H1 (cell line): ENCODE data around the gene TPO. TPM values are rescaled to one million over a fixed set of nuclear protein-coding genes. Genes with fewer than 3 reads are reported as not detected.

ENCODE experiments used
- CTCF ChIA-PET: fragments of 300-600 bp; sonication (Branson Sonifier 250); formaldehyde crosslinking; loops from one replicate; lab custom pipeline; 2021; ENCODE audit not compliant: partially characterized antibody; lab: Charles Lee
- POLR2A ChIA-PET: fragments of 300-600 bp; sonication (Branson Sonifier 250); formaldehyde crosslinking; loops from one replicate; lab custom pipeline; 2021; ENCODE audit warnings: inconsistent platforms; ENCODE audit not compliant: partially characterized antibody; lab: Charles Lee
- DNase-seq, 2 experiments: peaks; one replicate each; pipeline versions ENCODE4 v3.0.0 to v3.0.0-alpha.2; 2010 to 2022; ENCODE audit warnings: low spot score in 2 of 2, low read depth in 1 of 2, mixed read lengths in 1 of 2
- FAIRE-seq: peaks from 2 replicates; lab custom pipeline; 2011; peaks lifted over from hg19 to GRCh38; lab: Jason Lieb, UNC
- H2AFZ ChIP-seq: 2 replicates; pipeline ENCODE4 v1.8.1; 2012; ENCODE audit warnings: low read length, inconsistent platforms
- H2AK5ac ChIP-seq: 2 replicates; pipeline ENCODE4 v1.6.1; 2013; ENCODE audit warnings: low read depth, low read length
- H2BK120ac ChIP-seq: replicated peaks from 2 replicates; pipeline ENCODE3; 2013; ENCODE audit warnings: low read depth, low read length, inconsistent platforms
- H2BK12ac ChIP-seq: 2 replicates; pipeline ENCODE4 v1.6.1; 2013; ENCODE audit warnings: low read depth, low read length
- H2BK15ac ChIP-seq: 2 replicates; pipeline ENCODE4 v1.6.1; 2013; ENCODE audit warnings: low read length
- H2BK20ac ChIP-seq: 2 replicates; pipeline ENCODE4 v1.6.1; 2013; ENCODE audit warnings: low read length
- H2BK5ac ChIP-seq: 2 replicates; pipeline ENCODE4 v1.6.1; 2013; ENCODE audit warnings: low read depth, low read length
- H3K14ac ChIP-seq: 2 replicates; pipeline ENCODE4 v1.6.1; 2013; ENCODE audit warnings: inconsistent platforms; ENCODE audit not compliant: insufficient read length
- H3K18ac ChIP-seq: 2 replicates; pipeline ENCODE4 v1.6.1; 2013; ENCODE audit warnings: low read length; ENCODE audit errors: extremely low read depth
- H3K23ac ChIP-seq: 2 replicates; pipeline ENCODE4 v1.6.1; 2013; ENCODE audit warnings: inconsistent platforms; ENCODE audit not compliant: insufficient read length
- H3K23me2 ChIP-seq: 2 replicates; pipeline ENCODE4 v1.6.1; 2013; ENCODE audit warnings: low read depth, low read length
- H3K27ac ChIP-seq: 2 replicates; pipeline ENCODE4 v1.6.1; 2011; ENCODE audit warnings: low read depth, low read length, inconsistent platforms
- H3K27me3 ChIP-seq, 4 experiments: replicated peaks in 1 of 4; 1 replicate in 1 of 4; 2 replicates in 3 of 4; pipeline versions ENCODE4 v1.6.1 to v1.8.1; 2011 to 2013; ENCODE audit warnings: low read length in 3 of 4, mild to moderate bottlenecking in 3 of 4, inconsistent platforms in 2 of 4, mixed read lengths in 2 of 4, moderate library complexity in 1 of 4; ENCODE audit not compliant: control insufficient read depth in 3 of 4, insufficient read depth in 3 of 4; ENCODE audit errors: extremely low read depth in 1 of 4
- H3K36me3 ChIP-seq, 4 experiments: 2 replicates each; pipeline versions ENCODE4 v1.6.1 to v1.8.1; 2011 to 2013; ENCODE audit warnings: mild to moderate bottlenecking in 4 of 4, low read length in 3 of 4, moderate library complexity in 2 of 4, control low read depth in 1 of 4, inconsistent platforms in 1 of 4; ENCODE audit not compliant: insufficient read depth in 4 of 4, control insufficient read depth in 2 of 4
- H3K4ac ChIP-seq: replicated peaks from 2 replicates; pipeline ENCODE3; 2013; ENCODE audit warnings: low read length, low read depth, mixed read lengths, inconsistent platforms; ENCODE audit not compliant: insufficient read length
- H3K4me1 ChIP-seq, 4 experiments: replicated peaks in 1 of 4; 1 replicate in 1 of 4; 2 replicates in 3 of 4; pipeline versions ENCODE4 v1.6.1 to v1.8.1; 2011 to 2013; ENCODE audit warnings: low read length in 3 of 4, inconsistent platforms in 2 of 4, mixed read lengths in 1 of 4; ENCODE audit not compliant: insufficient read depth in 4 of 4, control insufficient read depth in 3 of 4
- H3K4me2 ChIP-seq, 2 experiments: 2 replicates each; pipeline versions ENCODE4 v1.6.1 to v1.8.1; 2011 to 2013; ENCODE audit warnings: low read depth in 2 of 2, low read length in 2 of 2, control low read depth in 1 of 2, inconsistent platforms in 1 of 2, mild to moderate bottlenecking in 1 of 2; ENCODE audit not compliant: insufficient read depth in 1 of 2
- H3K4me3 ChIP-seq, 4 experiments: fragments of 200-600, 300-600 bp in 1 of 4; sonication (generic), shearing (Covaris generic), sonication (Bioruptor Twin) in 1 of 4; 2 replicates each; pipeline versions ENCODE4 v1.5.1 to v1.8.1; 2011 to 2016; ENCODE audit warnings: low read length in 4 of 4, low read depth in 3 of 4, control low read depth in 2 of 4, inconsistent platforms in 2 of 4, mild to moderate bottlenecking in 2 of 4, mixed read lengths in 1 of 4, moderate library complexity in 1 of 4; ENCODE audit not compliant: insufficient read depth in 2 of 4; ENCODE audit errors: extremely low read depth in 1 of 4
- H3K56ac ChIP-seq: replicated peaks from 2 replicates; pipeline ENCODE3; 2013; ENCODE audit warnings: low read depth, mild to moderate bottlenecking, mixed read lengths, low read length, inconsistent platforms; ENCODE audit not compliant: insufficient read length
- H3K79me1 ChIP-seq: 2 replicates; pipeline ENCODE4 v1.6.1; 2013; ENCODE audit warnings: low read depth, low read length, control low read depth
- H3K79me2 ChIP-seq, 2 experiments: 2 replicates each; pipeline versions ENCODE4 v1.6.1 to v1.8.1; 2012 to 2013; ENCODE audit warnings: low read length in 2 of 2, mild to moderate bottlenecking in 2 of 2, inconsistent platforms in 1 of 2; ENCODE audit not compliant: insufficient read depth in 2 of 2, control insufficient read depth in 1 of 2
- H3K9ac ChIP-seq, 4 experiments: replicated peaks in 1 of 4; 1 replicate in 1 of 4; 2 replicates in 3 of 4; pipeline versions ENCODE4 v1.6.1 to v1.8.1; 2011 to 2013; ENCODE audit warnings: low read depth in 3 of 4, low read length in 3 of 4, control low read depth in 2 of 4, mild to moderate bottlenecking in 2 of 4, moderate library complexity in 2 of 4, inconsistent platforms in 1 of 4; ENCODE audit errors: extremely low read depth in 1 of 4
- H3K9me3 ChIP-seq, 2 experiments: 2 replicates each; pipeline versions ENCODE4 v1.6.1 to v1.8.1; 2012 to 2013; ENCODE audit warnings: mild to moderate bottlenecking in 2 of 2, moderate library complexity in 2 of 2, control low read depth in 1 of 2, inconsistent platforms in 1 of 2, low read depth in 1 of 2, low read length in 1 of 2, mixed read lengths in 1 of 2; ENCODE audit not compliant: insufficient read depth in 2 of 2
- H4K20me1 ChIP-seq, 2 experiments: replicated peaks in 1 of 2; 2 replicates each; pipeline versions ENCODE3 to v1.8.1; 2011 to 2013; ENCODE audit warnings: inconsistent platforms in 2 of 2, low read length in 2 of 2, mild to moderate bottlenecking in 1 of 2; ENCODE audit not compliant: insufficient read depth in 2 of 2, control insufficient read depth in 1 of 2
- H4K5ac ChIP-seq: 2 replicates; pipeline ENCODE4 v1.6.1; 2013; ENCODE audit warnings: low read length, low read depth, mixed read lengths, inconsistent platforms; ENCODE audit not compliant: insufficient read length
- H4K8ac ChIP-seq: 2 replicates; pipeline ENCODE4 v1.8.0; 2013; ENCODE audit warnings: mild to moderate bottlenecking, moderate library complexity, low read length, inconsistent platforms; ENCODE audit not compliant: insufficient read depth; ENCODE audit errors: extremely low read depth
- H4K91ac ChIP-seq: replicated peaks from 2 replicates; pipeline ENCODE3; 2013; ENCODE audit warnings: low read length, mixed read lengths, inconsistent platforms; ENCODE audit not compliant: insufficient read length
- ASH2L ChIP-seq: fragments of 200-600, 300-600 bp; sonication (generic); IDR thresholded peaks from one replicate; pipeline ENCODE4 v1.7.1; 2017; ENCODE audit warnings: low read length
- BACH1 ChIP-seq: IDR thresholded peaks from 2 replicates; pipeline ENCODE4 v1.6.1; 2012; ENCODE audit warnings: low read length, improper control_type of control experiment
- EZH2 ChIP-seq: fragments of 200-600 bp; sonication (generic); IDR thresholded peaks from 2 replicates; pipeline ENCODE4 v1.7.1; 2012; ENCODE audit warnings: low read depth, mild to moderate bottlenecking, moderate library complexity, low read length, inconsistent platforms; ENCODE audit not compliant: severe bottlenecking
- FOSL1 ChIP-seq: IDR thresholded peaks from 2 replicates; pipeline ENCODE4 v1.6.1; 2011; ENCODE audit warnings: mild to moderate bottlenecking, low read depth, low read length, moderate library complexity; ENCODE audit not compliant: insufficient read depth
- GABPA ChIP-seq: IDR thresholded peaks from 2 replicates; pipeline ENCODE4 v1.6.1; 2011; ENCODE audit warnings: mild to moderate bottlenecking, low read length, moderate library complexity, borderline replicate concordance; ENCODE audit not compliant: insufficient read depth
- GTF2F1 ChIP-seq: IDR thresholded peaks from 2 replicates; pipeline ENCODE4 v1.6.1; 2012; ENCODE audit warnings: low read depth, low read length, improper control_type of control experiment, borderline replicate concordance
- JUN ChIP-seq: IDR thresholded peaks from 2 replicates; pipeline ENCODE4 v1.6.1; 2011; ENCODE audit warnings: low read depth, mild to moderate bottlenecking, improper control_type of control experiment, low read length
- MAFK ChIP-seq: IDR thresholded peaks from 2 replicates; pipeline ENCODE4 v1.6.1; 2012; ENCODE audit warnings: low read depth, mild to moderate bottlenecking, improper control_type of control experiment, low read length
- MAX ChIP-seq: IDR thresholded peaks from 2 replicates; pipeline ENCODE4 v1.6.1; 2012; ENCODE audit warnings: inconsistent platforms
- RNF2 ChIP-seq: fragments of 200-900, 300-1000 bp; sonication (generic); IDR thresholded peaks from 2 replicates; pipeline ENCODE4 v1.7.1; 2016; ENCODE audit warnings: borderline replicate concordance, low read depth, mild to moderate bottlenecking, antibody characterized with exemption, low read length; ENCODE audit not compliant: poor library complexity, severe bottlenecking; ENCODE audit errors: missing control alignments
- TBP ChIP-seq: IDR thresholded peaks from 2 replicates; pipeline ENCODE4 v1.6.1; 2011; ENCODE audit warnings: low read depth, low read length, improper control_type of control experiment
- YY1 ChIP-seq: IDR thresholded peaks from 2 replicates; pipeline ENCODE4 v1.6.1; 2011; ENCODE audit warnings: low read depth, mild to moderate bottlenecking, low read length
- WGBS, 2 experiments: shearing (Covaris generic) in 1 of 2; methylation state at CpG; one replicate each; pipeline versions ENCODE4 v1.1.6 to v1.1.7; 2013 to 2015; ENCODE audit warnings: low lambda C conversion rate in 2 of 2, mixed read lengths in 2 of 2, inconsistent platforms in 1 of 2, low coverage in 1 of 2, missing lambda C conversion rate in 1 of 2; ENCODE audit not compliant: insufficient replicate concordance in 2 of 2, insufficient coverage in 1 of 2, insufficient read length in 1 of 2; ENCODE audit errors: extremely low coverage in 1 of 2, missing lambda C conversion rate in 1 of 2; 5-methylcytosine and 5-hydroxymethylcytosine counted together
- polyA plus RNA-seq, 7 experiments: library from polyadenylated mRNA; depleted of rRNA in 3 of 7; stranded (reverse) in 5 of 7; unstranded in 2 of 7; fragments of >200 nt in 5 of 7; fragments of 200-250 nt in 2 of 7; gene quantifications; 1 replicate in 5 of 7; 2 replicates in 1 of 7; 4 replicates in 1 of 7; pipeline versions ENCODE4 v1.2.1 to v1.2.3, GENCODE V29; 2011 to 2013; ENCODE audit warnings: missing spikeins in 2 of 7, mixed read lengths in 2 of 7
- total RNA-seq: library from RNA; stranded (reverse); fragmentation: NEBNext Ultra II Directional; extraction: Animal tissue kit (Norgen Biotek cat#: 25700); gene quantifications from 2 replicates; pipeline ENCODE4 v1.2.1, GENCODE V29; 2021

TPO gene
- total and polyA plus RNA-seq, 2 of the 8 experiments (the other 6 are each of a cell fraction or from before 2014, with no cell fraction given) = not detected

GRCh38 chr2:1479346-1479745 lies 66.1 kb downstream of the TPO start:
- H3K23me2 ChIP-seq = no peaks in the 10 kb centered on the region; the same call in 1 of the 2 replicates
- no peak overlapping the region for H3K56ac ChIP-seq
- 90% methylated on average over 6 of the region's 6 CpGs; no CpG with 5 or more reads in 1 of the 2 experiments for WGBS, 2 experiments
- no peak overlapping the region for H2BK5ac ChIP-seq
- no peak overlapping the region for H2AK5ac ChIP-seq
- no peak overlapping the region for H3K14ac ChIP-seq
- H2BK120ac ChIP-seq = no peak overlapping the region
- no peak for TF ChIP-seq YY1
- no peak for TF ChIP-seq TBP
- no peak for TF ChIP-seq GABPA
- no peak for TF ChIP-seq RNF2
- TF ChIP-seq GTF2F1 = no peak
- no peak for TF ChIP-seq BACH1
- TF ChIP-seq JUN = no peak
- TF ChIP-seq MAX = no peak
- TF ChIP-seq MAFK = no peak
- TF ChIP-seq EZH2 = no peak
- no peak for TF ChIP-seq FOSL1
- TF ChIP-seq ASH2L = no peak
- no peaks in the 10 kb centered on the region; a peak in 1 of 7 replicates for H3K27me3 ChIP-seq
- H4K91ac ChIP-seq = no peak overlapping the region
- peaks cover 0 to 2% of the 10 kb centered on the region in 2 experiments for H4K20me1 ChIP-seq
- H3K4me1 ChIP-seq = peaks cover 0 to 1% (median 0%) of the 10 kb centered on the region in 4 experiments; a peak in 1 of 7 replicates
- H3K4ac ChIP-seq = no peak overlapping the region
- no peak overlapping the region for H3K4me2 ChIP-seq
- no peaks in the 10 kb centered on the region for H3K79me2 ChIP-seq
- H3K18ac ChIP-seq = no peak overlapping the region
- H4K5ac ChIP-seq = no peak overlapping the region
- no peak overlapping the region for H4K8ac ChIP-seq
- no peak overlapping the region for H2AFZ ChIP-seq
- H2BK15ac ChIP-seq = no peak overlapping the region
- no peak overlapping the region for H2BK12ac ChIP-seq
- peaks cover 0 to 10% of the 10 kb centered on the region in 2 experiments; a peak in 1 of 4 replicates for H3K9me3 ChIP-seq
- no peak overlapping the region for H3K9ac ChIP-seq
- ChIA-PET CTCF (interaction anchor here (1.2 kb wide), 1 partner anchor 9 kb away, joined by 3 read pairs; no protein-coding TSS in a partner anchor), POLR2A (no interaction called here)
- no peak overlapping the region for H3K23ac ChIP-seq
- no peak overlapping the region for H3K27ac ChIP-seq
- no peak overlapping the region for H3K4me3 ChIP-seq
- DNase-seq (no peak), FAIRE-seq (no peak)
- no peaks in the 10 kb centered on the region for H3K36me3 ChIP-seq
- no peaks in the 10 kb centered on the region for H3K79me1 ChIP-seq
- no peak overlapping the region for H2BK20ac ChIP-seq
